Measurements from ENCODE around the gene FSTL5.

The FSTL5 gene

GRCh38 chr4:162061214-162061613 is 102.6 kb downstream of the FSTL5 start:
- in situ Hi-C loops (cut with HindIII; ENCODE audit: low pct_unique_long_range_greater_than_20kb, low sequenced_read_pairs), result no loop called here
- no peak for DNase-seq (ENCODE audit: low read depth in 1 of 2, low spot score in 1 of 2)

GRCh38 chr4:162059656-162060055 is 104.1 kb downstream of the FSTL5 start:
- TF ChIP-seq JUND (IDR thresholded peaks at IDR 0.05; ENCODE audit: low read depth), result no peak
- DNase-seq (ENCODE audit: low read depth in 1 of 2, low spot score in 1 of 2), result no peak
- in situ Hi-C loops (cut with HindIII; ENCODE audit: low pct_unique_long_range_greater_than_20kb, low sequenced_read_pairs), result no loop called here

More at GRCh38 chr4:162061214-162061613, 102.6 kb downstream of the FSTL5 start:
- no peak for TF ChIP-seq JUND (IDR thresholded peaks at IDR 0.05; ENCODE audit: low read depth)

- in situ Hi-C loops (cut with HindIII; ENCODE audit: low pct_unique_long_range_greater_than_20kb, low sequenced_read_pairs), result no loop called here
- DNase-seq (ENCODE audit: low read depth in 1 of 2, low spot score in 1 of 2), result no peak
Observed at GRCh38 chr4:162056990-162057389, 106.8 kb downstream of the FSTL5 start.

GRCh38 chr4:162046135-162046534 is 117.7 kb downstream of the FSTL5 start:
- in situ Hi-C loops (cut with HindIII; ENCODE audit: low pct_unique_long_range_greater_than_20kb, low sequenced_read_pairs), result no loop called here
- TF ChIP-seq JUND (IDR thresholded peaks at IDR 0.05; ENCODE audit: low read depth), result no peak
- no peak for DNase-seq (ENCODE audit: low read depth in 1 of 2, low spot score in 1 of 2)

More at GRCh38 chr4:162056990-162057389, 106.8 kb downstream of the FSTL5 start:
- no peak for TF ChIP-seq JUND (IDR thresholded peaks at IDR 0.05; ENCODE audit: low read depth)

- DNase-seq (ENCODE audit: low read depth in 1 of 2, low spot score in 1 of 2), result no peak
- TF ChIP-seq JUND (IDR thresholded peaks at IDR 0.05; ENCODE audit: low read depth), result no peak
- in situ Hi-C loops (cut with HindIII; ENCODE audit: low pct_unique_long_range_greater_than_20kb, low sequenced_read_pairs), result no loop called here
Observed at GRCh38 chr4:162038112-162038511, 125.7 kb downstream of the FSTL5 start.

DNA sequence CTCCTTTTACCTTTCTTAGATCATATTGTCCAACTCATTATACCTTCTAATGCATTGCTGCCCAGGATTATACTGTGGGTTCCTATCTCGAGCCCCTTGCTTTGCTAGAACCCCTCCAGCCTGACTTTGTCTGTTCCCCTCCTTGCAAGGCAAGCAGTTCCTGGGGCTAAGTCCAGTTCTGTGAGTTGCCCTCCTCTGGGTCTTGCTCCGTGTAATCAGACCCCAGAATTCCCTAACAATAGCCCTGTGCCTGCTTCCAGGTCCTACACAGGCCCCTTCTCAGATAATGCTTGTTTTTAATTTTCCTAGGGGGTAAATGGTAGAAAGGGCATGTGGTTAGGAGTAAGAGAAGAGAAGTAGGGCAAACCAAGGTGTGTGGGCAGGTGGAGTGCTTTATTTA is 145.9 kb downstream of the FSTL5 start:
- in situ Hi-C loops (cut with HindIII; ENCODE audit: low pct_unique_long_range_greater_than_20kb, low sequenced_read_pairs), result no loop called here
- no peak for DNase-seq (ENCODE audit: low read depth in 1 of 2, low spot score in 1 of 2)
- TF ChIP-seq JUND (IDR thresholded peaks at IDR 0.05; ENCODE audit: low read depth), result no peak

GRCh38 chr4:162016991-162017390 is 146.8 kb downstream of the FSTL5 start:
- in situ Hi-C loops (cut with HindIII; ENCODE audit: low pct_unique_long_range_greater_than_20kb, low sequenced_read_pairs), result no loop called here
- no peak for DNase-seq (ENCODE audit: low read depth in 1 of 2, low spot score in 1 of 2)
- TF ChIP-seq JUND (IDR thresholded peaks at IDR 0.05; ENCODE audit: low read depth), result no peak

GRCh38 chr4:162016219-162016618 is 147.6 kb downstream of the FSTL5 start:
- no peak for TF ChIP-seq JUND (IDR thresholded peaks at IDR 0.05; ENCODE audit: low read depth)
- in situ Hi-C loops (cut with HindIII; ENCODE audit: low pct_unique_long_range_greater_than_20kb, low sequenced_read_pairs), result no loop called here
- DNase-seq (ENCODE audit: low read depth in 1 of 2, low spot score in 1 of 2), result no peak

DNA sequence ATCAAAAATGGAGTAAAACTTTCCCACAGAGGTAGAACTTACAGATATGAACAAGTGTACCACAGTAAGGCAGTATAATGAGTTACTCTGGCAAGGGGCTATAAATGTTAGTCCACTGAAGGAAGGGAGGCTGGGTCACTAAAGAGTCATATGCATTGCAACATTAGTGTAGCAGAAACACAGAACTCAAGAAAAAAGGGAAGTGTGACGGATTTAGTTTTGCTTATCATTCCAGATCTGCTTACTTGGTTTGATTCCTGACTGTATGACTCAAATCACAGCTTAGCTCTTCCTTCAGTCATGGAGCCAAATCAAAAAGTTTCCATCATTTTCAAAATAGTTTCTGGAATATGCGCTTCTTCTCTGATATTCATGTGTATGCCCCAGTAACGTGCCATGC is 148.7 kb downstream of the FSTL5 start:
- in situ Hi-C loops (cut with HindIII; ENCODE audit: low pct_unique_long_range_greater_than_20kb, low sequenced_read_pairs), result no loop called here

GRCh38 chr4:162011089-162011488 is 152.7 kb downstream of the FSTL5 start:
- TF ChIP-seq JUND (IDR thresholded peaks at IDR 0.05; ENCODE audit: low read depth), result no peak
- in situ Hi-C loops (cut with HindIII; ENCODE audit: low pct_unique_long_range_greater_than_20kb, low sequenced_read_pairs), result no loop called here
- no peak for DNase-seq (ENCODE audit: low read depth in 1 of 2, low spot score in 1 of 2)

More for the DNA sequence above, 148.7 kb downstream of the FSTL5 start:
- no peak for TF ChIP-seq JUND (IDR thresholded peaks at IDR 0.05; ENCODE audit: low read depth)
- no peak for DNase-seq (ENCODE audit: low read depth in 1 of 2, low spot score in 1 of 2)

DNA sequence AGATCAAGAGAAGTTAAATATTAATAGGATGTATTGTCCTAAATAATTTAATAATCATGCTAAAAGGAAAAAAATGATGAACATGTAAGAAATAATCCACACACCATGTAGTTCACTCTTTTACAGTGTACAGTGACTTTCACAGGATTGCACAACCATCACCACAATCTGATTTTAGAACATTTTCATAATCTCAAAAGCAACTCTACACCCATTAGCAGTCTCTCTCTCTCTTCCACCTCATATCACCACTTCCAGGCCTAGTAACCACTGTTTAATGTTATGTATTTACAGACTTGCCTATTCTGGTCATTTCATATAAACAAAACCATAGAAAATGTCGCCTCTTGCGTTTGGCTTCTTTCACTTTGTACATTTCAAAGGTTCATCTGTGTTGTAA is 153.4 kb downstream of the FSTL5 start:
- no peak for TF ChIP-seq JUND (IDR thresholded peaks at IDR 0.05; ENCODE audit: low read depth)
- no peak for DNase-seq (ENCODE audit: low read depth in 1 of 2, low spot score in 1 of 2)
- in situ Hi-C loops (cut with HindIII; ENCODE audit: low pct_unique_long_range_greater_than_20kb, low sequenced_read_pairs), result no loop called here

DNA sequence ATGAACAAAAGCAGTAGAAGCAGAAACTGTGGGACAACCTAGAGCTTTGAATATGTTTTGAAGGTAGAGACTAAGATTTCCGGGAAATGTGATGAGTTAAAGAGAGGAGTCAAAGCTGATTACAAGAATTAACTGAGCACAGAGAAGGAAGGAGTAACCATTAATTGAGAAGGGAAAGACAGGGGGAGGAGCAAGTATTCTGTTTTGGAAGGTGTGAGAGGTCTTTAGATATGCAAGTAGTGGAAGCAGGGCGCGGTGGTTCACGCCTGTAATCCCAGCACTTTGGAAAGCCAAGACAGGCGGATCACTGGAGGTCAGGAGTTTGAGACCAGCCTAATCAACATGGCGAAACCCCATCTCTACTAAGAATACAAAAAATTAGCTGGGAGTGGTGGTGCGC is 171.5 kb downstream of the FSTL5 start:
- no peak for DNase-seq (ENCODE audit: low read depth in 1 of 2, low spot score in 1 of 2)
- in situ Hi-C loops (cut with HindIII; ENCODE audit: low pct_unique_long_range_greater_than_20kb, low sequenced_read_pairs), result no loop called here
- TF ChIP-seq JUND (IDR thresholded peaks at IDR 0.05; ENCODE audit: low read depth), result no peak

- no peak for TF ChIP-seq JUND (IDR thresholded peaks at IDR 0.05; ENCODE audit: low read depth)
- no peak for DNase-seq (ENCODE audit: low read depth in 1 of 2, low spot score in 1 of 2)
- in situ Hi-C loops (cut with HindIII; ENCODE audit: low pct_unique_long_range_greater_than_20kb, low sequenced_read_pairs), result no loop called here
Observed at GRCh38 chr4:161991811-161992210, 172.0 kb downstream of the FSTL5 start.

- in situ Hi-C loops (cut with HindIII; ENCODE audit: low pct_unique_long_range_greater_than_20kb, low sequenced_read_pairs), result no loop called here
- DNase-seq (ENCODE audit: low read depth in 1 of 2, low spot score in 1 of 2), result no peak
- TF ChIP-seq JUND (IDR thresholded peaks at IDR 0.05; ENCODE audit: low read depth), result no peak
Observed at GRCh38 chr4:161990721-161991120, 173.1 kb downstream of the FSTL5 start.

Measured in T47D (cell line).